Muscle layer of colon (tissue), 2 donors: ENCODE measurements around the gene TRABD.

Experiments
- H3K27ac ChIP-seq: one replicate; pipeline ENCODE4 v1.7.0; 2013; ENCODE audit warnings: low read depth, mild to moderate bottlenecking, low read length, moderate library complexity
- H3K27me3 ChIP-seq, 2 donors: one replicate each; pipeline ENCODE4 v1.7.0; 2013; ENCODE audit warnings: low read length in 2 of 2, mild to moderate bottlenecking in 2 of 2; ENCODE audit not compliant: insufficient read depth in 2 of 2, control insufficient read depth in 1 of 2
- H3K36me3 ChIP-seq: one replicate; pipeline ENCODE4 v1.7.0; 2013; ENCODE audit warnings: mild to moderate bottlenecking, low read length; ENCODE audit not compliant: insufficient read depth
- H3K4me1 ChIP-seq: one replicate; pipeline ENCODE4 v1.7.0; 2013; ENCODE audit warnings: mild to moderate bottlenecking, low read length; ENCODE audit not compliant: insufficient read depth
- H3K4me3 ChIP-seq, 2 donors: one replicate each; pipeline ENCODE4 v1.7.0; 2013; ENCODE audit warnings: low read length in 2 of 2, low read depth in 1 of 2, mild to moderate bottlenecking in 1 of 2, moderate library complexity in 1 of 2
- H3K9ac ChIP-seq: one replicate; pipeline ENCODE4 v1.7.0; 2013; ENCODE audit warnings: low read length
- H3K9me3 ChIP-seq: one replicate; pipeline ENCODE4 v1.7.0; 2013; ENCODE audit warnings: mild to moderate bottlenecking, low read length
- donor health status: abdominal sarcoma.
- donor health status: Adenocarcinoma of cecum.

Gene TRABD

GRCh38 chr22:50246242-50247175, 60.8 kb downstream of the TRABD start:
- Histone ChIP-seq H3K9me3 (no peaks in the 10 kb centered on the region), H3K4me1 (peaks cover 35% of the 10 kb centered on the region), H3K27ac (no peak overlapping the region), H3K9ac (no peak overlapping the region), H3K36me3 (peaks cover 9% of the 10 kb centered on the region), H3K4me3 (peak overlapping the region in 1 of 2 donors; percentile 81), H3K27me3 (no peaks in the 10 kb centered on the region)

- no peak overlapping the region for H3K9ac ChIP-seq
- no peaks in the 10 kb centered on the region for H3K9me3 ChIP-seq
- H3K4me3 ChIP-seq = no peak overlapping the region
- peaks cover 29% of the 10 kb centered on the region for H3K4me1 ChIP-seq
- peaks cover 9% of the 10 kb centered on the region for H3K36me3 ChIP-seq
- no peak overlapping the region for H3K27ac ChIP-seq
- no peaks in the 10 kb centered on the region for H3K27me3 ChIP-seq
Observed at GRCh38 chr22:50247748-50248147, 62.0 kb downstream of the TRABD start.

GRCh38 chr22:50248196-50249081, 62.7 kb downstream of the TRABD start:
- Histone ChIP-seq H3K9ac (no peak overlapping the region), H3K27me3 (no peaks in the 10 kb centered on the region), H3K27ac (no peak overlapping the region), H3K4me1 (peaks cover 29% of the 10 kb centered on the region), H3K36me3 (peaks cover 9% of the 10 kb centered on the region), H3K9me3 (no peaks in the 10 kb centered on the region), H3K4me3 (no peak overlapping the region)
